Endothelial cell of umbilical vein (primary cell): ENCODE results near the gene LMTK3. TPM values are rescaled to one million over a fixed set of nuclear protein-coding genes. Genes with fewer than 3 reads are reported as not detected.

Experiments used
- BruUV-seq: library from RNA; stranded (reverse); fragments of 400-500 nt; replicated peaks from 2 replicates; lab custom pipeline; 2021; lab: Mats Ljungman, UMichigan
- CTCF ChIA-PET: fragments of 300-600, 350-600 bp; sonication (Branson Sonifier 250); formaldehyde crosslinking; loops from one replicate; lab custom pipeline; 2021; ENCODE audit warnings: antibody characterized with exemption, inconsistent platforms; lab: Charles Lee
- POLR2A ChIA-PET: fragments of 300-600, 350-600 bp; sonication (Branson Sonifier 250); formaldehyde crosslinking; loops from one replicate; lab custom pipeline; 2021; ENCODE audit warnings: antibody characterized with exemption, inconsistent platforms; lab: Charles Lee
- DNase-seq: peaks from one replicate; pipeline ENCODE4 v3.0.0-alpha.2; 2011; ENCODE audit warnings: low read depth, low spot score
- FAIRE-seq: peaks from 2 replicates; lab custom pipeline; 2011; peaks lifted over from hg19 to GRCh38; lab: Jason Lieb, UNC
- H2AFZ ChIP-seq: 2 replicates; pipeline ENCODE4 v1.6.0; 2012; ENCODE audit warnings: low read depth, low read length, control low read depth, inconsistent platforms
- H3K27ac ChIP-seq: 2 replicates; pipeline ENCODE4 v1.5.1; 2011; ENCODE audit warnings: low read depth, mild to moderate bottlenecking, control low read depth, low read length, moderate library complexity; ENCODE audit not compliant: insufficient read depth
- H3K27me3 ChIP-seq, 2 experiments: 2 replicates each; pipeline versions ENCODE4 v1.6.0 to v1.6.1; 2011; ENCODE audit warnings: low read length in 2 of 2, mixed read lengths in 1 of 2; ENCODE audit not compliant: control insufficient read depth in 2 of 2, insufficient read depth in 2 of 2
- H3K36me3 ChIP-seq, 2 experiments: 2 replicates in 1 of 2; 3 replicates in 1 of 2; pipeline ENCODE4 v1.5.1; 2011; ENCODE audit warnings: low read length in 2 of 2, mild to moderate bottlenecking in 1 of 2, moderate library complexity in 1 of 2; ENCODE audit not compliant: control insufficient read depth in 2 of 2, insufficient read depth in 2 of 2; ENCODE audit errors: extremely low read depth in 1 of 2
- H3K4me1 ChIP-seq: 3 replicates; pipeline ENCODE4 v1.5.1; 2011; ENCODE audit warnings: mild to moderate bottlenecking, low read length; ENCODE audit not compliant: control insufficient read depth, insufficient read depth; ENCODE audit errors: extremely low read depth
- H3K4me2 ChIP-seq: 2 replicates; pipeline ENCODE4 v1.6.1; 2011; ENCODE audit warnings: low read length, control low read depth, mixed read lengths; ENCODE audit not compliant: insufficient read depth
- H3K4me3 ChIP-seq, 3 experiments: fragments of 200-600 bp in 1 of 3; sonication (generic), shearing (Covaris generic) in 1 of 3; replicated peaks in 1 of 3; 2 replicates each; pipeline ENCODE4 v1.5.1; 2011 to 2016; ENCODE audit warnings: control low read depth in 3 of 3, low read length in 3 of 3, mild to moderate bottlenecking in 2 of 3, inconsistent platforms in 1 of 3, low read depth in 1 of 3, moderate library complexity in 1 of 3; ENCODE audit not compliant: insufficient read depth in 1 of 3
- H3K79me2 ChIP-seq: 2 replicates; pipeline ENCODE4 v1.6.0; 2012; ENCODE audit warnings: low read length, inconsistent platforms; ENCODE audit not compliant: control insufficient read depth, insufficient read depth
- H3K9ac ChIP-seq: replicated peaks from 2 replicates; pipeline ENCODE3; 2011; ENCODE audit warnings: low read length, control low read depth; ENCODE audit not compliant: insufficient read depth; ENCODE audit errors: extremely low read depth
- H3K9me1 ChIP-seq: replicated peaks from 3 replicates; pipeline ENCODE4 v1.6.0; 2011; ENCODE audit warnings: mild to moderate bottlenecking, low read length; ENCODE audit not compliant: control insufficient read depth, insufficient read depth; ENCODE audit errors: extremely low read depth
- H3K9me3 ChIP-seq: replicated peaks from 2 replicates; pipeline ENCODE4 v1.5.1; 2012; ENCODE audit warnings: low read length, inconsistent platforms; ENCODE audit not compliant: control insufficient read depth, insufficient read depth
- H4K20me1 ChIP-seq: replicated peaks from 2 replicates; pipeline ENCODE3; 2011; ENCODE audit warnings: mild to moderate bottlenecking, low read length; ENCODE audit not compliant: control insufficient read depth, insufficient read depth; ENCODE audit errors: extremely low read depth
- EZH2 ChIP-seq: IDR thresholded peaks from 2 replicates; pipeline ENCODE4 v1.6.1; 2012; ENCODE audit warnings: borderline replicate concordance, low read depth, mild to moderate bottlenecking, moderate library complexity, low read length, inconsistent platforms; ENCODE audit not compliant: severe bottlenecking
- FOS ChIP-seq: IDR thresholded peaks from 2 replicates; pipeline ENCODE4 v1.6.1; 2011; ENCODE audit warnings: mild to moderate bottlenecking, low read length, moderate library complexity, borderline replicate concordance; ENCODE audit not compliant: insufficient read depth
- GATA2 ChIP-seq: IDR thresholded peaks from 2 replicates; pipeline ENCODE4 v1.7.0; 2011; ENCODE audit warnings: low read depth, mild to moderate bottlenecking, moderate library complexity, mixed read lengths, low read length; ENCODE audit not compliant: insufficient read length, insufficient read depth
- JUN ChIP-seq: IDR thresholded peaks from 2 replicates; pipeline ENCODE4 v1.6.1; 2011; ENCODE audit warnings: borderline replicate concordance, low read depth; ENCODE audit not compliant: insufficient read length, insufficient read depth
- MYC ChIP-seq: IDR thresholded peaks from one replicate; pipeline ENCODE4 v1.6.1; 2011; ENCODE audit warnings: mild to moderate bottlenecking, low read depth, low read length
- POLR2A ChIP-seq: IDR thresholded peaks from 2 replicates; pipeline ENCODE4 v1.6.1; 2012; ENCODE audit warnings: low read depth, mild to moderate bottlenecking, control low read depth, low read length
- POLR2AphosphoS5 ChIP-seq: IDR thresholded peaks from 2 replicates; pipeline ENCODE4 v1.6.1; 2012; ENCODE audit warnings: low read depth, mild to moderate bottlenecking, control low read depth, low read length, moderate library complexity; ENCODE audit not compliant: insufficient read depth
- dilution Hi-C: fragments of 300-500 bp; cut with MboI; formaldehyde crosslinking; loops from one replicate; pipeline ENCODE4 v1.15.0; 2019; ENCODE audit warnings: low sequenced_read_pairs; ENCODE audit not compliant: extremely low pct_ligation_motif_present
- intact Hi-C: fragments of 100-400 bp; cut with micrococcal nuclease; formaldehyde crosslinking; loops from one replicate; pipeline ENCODE4 v1.10.0; 2022
- polyA plus RNA-seq, 4 experiments: library from polyadenylated mRNA; depleted of rRNA in 3 of 4; stranded (reverse) in 3 of 4; unstranded in 1 of 4; fragments of >200 nt; gene quantifications; 2 replicates each; pipeline versions ENCODE4 v1.2.1 to v1.2.3, GENCODE V29; 2011 to 2012; ENCODE audit warnings: missing spikeins in 1 of 4
- total RNA-seq: library from RNA; stranded (reverse); gene quantifications from 2 replicates; pipeline ENCODE4 v1.2.3, GENCODE V29; 2021
- TF ChIP-seq, protein P1 (sequence below): IDR thresholded peaks from 2 replicates; pipeline ENCODE4 v1.6.1; 2011; ENCODE audit not compliant: insufficient read depth, insufficient read length
- TF ChIP-seq, protein P2 (sequence below), 2 donors: IDR thresholded peaks; 1 replicate in 1 of 2; 2 replicates in 1 of 2; pipeline ENCODE4 v1.5.1; 2011; ENCODE audit warnings: low read length in 2 of 2, mild to moderate bottlenecking in 2 of 2, moderate library complexity in 2 of 2, control low read depth in 1 of 2, inconsistent platforms in 1 of 2, low read depth in 1 of 2; ENCODE audit not compliant: insufficient read depth in 1 of 2; ENCODE audit errors: extremely low read depth in 1 of 2

Gene LMTK3
- total and polyA plus RNA-seq, 2 donors (not counting 3 experiments of a cell fraction or from before 2014, with no cell fraction given) = 0.11 to 0.14 TPM

DNA sequence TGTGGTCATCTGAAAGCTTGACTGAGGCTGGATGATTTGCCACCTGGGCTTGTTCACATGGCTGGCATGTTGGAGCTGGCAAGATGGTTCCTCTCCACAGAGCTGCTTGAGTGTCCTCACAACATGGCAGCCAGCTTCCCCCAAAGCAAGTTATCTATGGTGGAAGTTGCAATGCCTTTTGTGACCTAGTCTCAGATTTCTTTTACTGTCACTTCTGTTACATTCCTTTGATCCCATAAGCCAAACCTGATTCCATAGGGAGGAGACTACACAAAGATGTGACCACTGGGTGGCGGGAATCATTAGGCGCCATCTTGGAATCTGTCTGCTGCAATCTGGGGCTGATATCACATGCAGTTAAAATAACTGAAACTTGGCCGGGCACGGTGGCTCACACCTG is 17.5 kb upstream of the LMTK3 start:
- Histone ChIP-seq H4K20me1 (no peaks in the 10 kb centered on the region), H3K9me1 (no peaks in the 10 kb centered on the region), H3K9me3 (peaks cover under 1% of the 10 kb centered on the region), H3K9ac (no peak overlapping the region), H3K4me1 (no peaks in the 10 kb centered on the region), H3K4me2 (no peak overlapping the region), H3K4me3 (no peak overlapping the region), H3K79me2 (no peaks in the 10 kb centered on the region), H2AFZ (no peak overlapping the region), H3K27me3 (peaks cover 2 to 4% of the 10 kb centered on the region in 2 experiments), H3K27ac (no peak overlapping the region), H3K36me3 (no peaks in the 10 kb centered on the region)
- POLR2A ChIA-PET = no interaction called here
- no peak for DNase-seq
- intact Hi-C loops = no loop called here
- TF ChIP-seq POLR2AphosphoS5 = no peak
- TF ChIP-seq, protein P1, sequence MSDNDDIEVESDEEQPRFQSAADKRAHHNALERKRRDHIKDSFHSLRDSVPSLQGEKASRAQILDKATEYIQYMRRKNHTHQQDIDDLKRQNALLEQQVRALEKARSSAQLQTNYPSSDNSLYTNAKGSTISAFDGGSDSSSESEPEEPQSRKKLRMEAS = no peak
- no peak for TF ChIP-seq GATA2
- TF ChIP-seq JUN = no peak
- no peak for TF ChIP-seq MYC
- no peak for TF ChIP-seq FOS
- no peak for TF ChIP-seq EZH2
- no peak for TF ChIP-seq POLR2A
- TF ChIP-seq, protein P2, sequence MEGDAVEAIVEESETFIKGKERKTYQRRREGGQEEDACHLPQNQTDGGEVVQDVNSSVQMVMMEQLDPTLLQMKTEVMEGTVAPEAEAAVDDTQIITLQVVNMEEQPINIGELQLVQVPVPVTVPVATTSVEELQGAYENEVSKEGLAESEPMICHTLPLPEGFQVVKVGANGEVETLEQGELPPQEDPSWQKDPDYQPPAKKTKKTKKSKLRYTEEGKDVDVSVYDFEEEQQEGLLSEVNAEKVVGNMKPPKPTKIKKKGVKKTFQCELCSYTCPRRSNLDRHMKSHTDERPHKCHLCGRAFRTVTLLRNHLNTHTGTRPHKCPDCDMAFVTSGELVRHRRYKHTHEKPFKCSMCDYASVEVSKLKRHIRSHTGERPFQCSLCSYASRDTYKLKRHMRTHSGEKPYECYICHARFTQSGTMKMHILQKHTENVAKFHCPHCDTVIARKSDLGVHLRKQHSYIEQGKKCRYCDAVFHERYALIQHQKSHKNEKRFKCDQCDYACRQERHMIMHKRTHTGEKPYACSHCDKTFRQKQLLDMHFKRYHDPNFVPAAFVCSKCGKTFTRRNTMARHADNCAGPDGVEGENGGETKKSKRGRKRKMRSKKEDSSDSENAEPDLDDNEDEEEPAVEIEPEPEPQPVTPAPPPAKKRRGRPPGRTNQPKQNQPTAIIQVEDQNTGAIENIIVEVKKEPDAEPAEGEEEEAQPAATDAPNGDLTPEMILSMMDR (IDR thresholded peaks at IDR 0.05; ENCODE audit: extremely low read depth in 1 of 2, insufficient read depth in 1 of 2, low read depth in 1 of 2, low read length in 2 of 2) = no peak
- dilution Hi-C loops = no loop called here
- BruUV-seq = no TSS peak
- peak; percentile 18 for FAIRE-seq
- CTCF ChIA-PET = interaction anchor here (1.4 kb wide), 1 partner anchor 10 kb away, joined by 3 read pairs; no protein-coding TSS in a partner anchor
